ENCODE measurements around the gene BTN1A1. TPM values are rescaled to one million over a fixed set of nuclear protein-coding genes. Genes with fewer than 3 reads are reported as not detected.
A peak's percentile ranks its signal among the peaks of the same experiment; 100 is the strongest.

BTN1A1 gene
- total and polyA plus RNA-seq, 9 of the 15 experiments (the other 6 are each of a cell fraction or from before 2014, with no cell fraction given): 0.01 to 0.15 (median 0.06) TPM; not detected in 4

DNA sequence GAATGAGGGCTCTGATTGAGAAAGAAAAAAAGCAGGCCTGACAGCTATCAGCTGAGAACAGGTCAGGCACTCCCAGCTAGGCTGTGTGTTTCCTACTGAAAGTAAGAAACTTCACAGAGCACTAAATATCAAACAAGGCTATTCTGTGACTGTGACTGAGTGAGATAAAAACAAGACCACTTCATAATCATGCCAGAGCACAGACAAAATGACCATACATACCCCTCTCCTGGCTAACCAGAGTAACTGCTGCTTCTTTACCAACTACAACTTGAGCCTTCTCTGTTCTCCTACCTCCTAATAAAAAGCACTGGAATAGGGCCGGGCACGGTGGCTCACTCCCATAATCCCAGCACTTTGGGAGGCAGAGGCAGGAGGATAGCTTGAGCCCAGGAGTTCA, 6.8 kb upstream of the BTN1A1 start (continued):
- TF ChIP-seq KDM1A (IDR thresholded peaks at IDR 0.05): peak; percentile 59 to 69; a peak in 3 of 4 replicates
- peak in 1 of 2 experiments; percentile 69; a peak in 2 of 4 replicates for TF ChIP-seq TBL1XR1 (IDR thresholded peaks at IDR 0.05; ENCODE audit: low read length in 2 of 2)
- TF ChIP-seq GTF2F1 (IDR thresholded peaks at IDR 0.05; ENCODE audit: low read depth, low read length): 0 out of 2 replicates have a peak, but pooled peaks have one; percentile 32
- peak; percentile 55; the same call in 1 of the 2 replicates for TF ChIP-seq SMARCA4 (IDR thresholded peaks at IDR 0.05)
- peak; percentile 83 for TF ChIP-seq BRD9 (IDR thresholded peaks at IDR 0.05; ENCODE audit: low read depth, partially characterized antibody)
- TF ChIP-seq ZFP36 (IDR thresholded peaks at IDR 0.05; ENCODE audit: low read depth, low read length, partially characterized antibody): peak; percentile 62
- no peak for TF ChIP-seq RBM39 (optimal IDR thresholded peaks at IDR 0.05; ENCODE audit: low read depth, low read length)

DNA sequence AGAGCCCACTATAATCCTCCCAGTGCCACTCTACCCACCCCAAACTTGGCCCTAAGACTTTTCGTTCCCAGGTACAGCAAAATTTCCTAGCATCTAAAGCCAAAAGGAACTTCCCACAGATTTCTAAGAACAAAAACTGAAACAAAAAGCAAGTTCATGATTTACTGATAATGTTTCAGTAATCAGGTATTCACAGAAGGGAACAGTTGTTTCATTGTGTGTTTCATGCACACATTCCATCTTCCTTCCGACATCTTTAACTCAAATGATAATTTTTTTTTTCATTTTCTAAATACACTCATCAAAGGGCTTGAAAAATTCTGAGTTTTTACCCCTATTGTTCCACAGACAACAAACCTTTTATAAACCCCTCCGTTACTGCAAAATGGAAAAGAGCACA, 6.0 kb upstream of the BTN1A1 start:
- no peaks in the 10 kb centered on the region for H3K9me1 ChIP-seq (ENCODE audit: control insufficient read depth, insufficient read depth, low read length)
- ATAC-seq (no peak), FAIRE-seq (peak; percentile 37), DNase-seq (ENCODE audit: extremely low read depth in 1 of 4, low spot score in 3 of 4) (no peak)
- no TSS peak for BruUV-seq (replicated peaks)
- H3K9me3 ChIP-seq (replicated peaks; ENCODE audit: control insufficient read depth, insufficient read depth, low read depth, low read length): no peaks in the 10 kb centered on the region
- H3K27me3 ChIP-seq (ENCODE audit: control insufficient read depth in 2 of 2, insufficient read depth in 2 of 2, low read length in 2 of 2): no peaks in the 10 kb centered on the region
- intact Hi-C loops (cut with micrococcal nuclease) (no loop called here), in situ Hi-C loops (cut with MboI) (no loop called here)
- no peaks in the 10 kb centered on the region for H3K79me2 ChIP-seq (ENCODE audit: control insufficient read depth, insufficient read depth, low read length)
- H3K4me2 ChIP-seq (ENCODE audit: insufficient read depth, low read length): peak overlapping the region; percentile 13; the same call in 1 of the 2 replicates
- ChIA-PET CTCF (ENCODE audit: low intra/inter-chr PET ratio) (no interaction called here), POLR2A (interaction anchor here (1.0 kb wide), 1 partner anchor 25 kb away, joined by 3 read pairs; no protein-coding TSS in a partner anchor)
- no peaks in the 10 kb centered on the region for H4K20me1 ChIP-seq (replicated peaks; ENCODE audit: control insufficient read depth, insufficient read depth, low read length)
- H3K4me1 ChIP-seq (replicated peaks in 1 of 2; ENCODE audit: control insufficient read depth in 2 of 2, insufficient read depth in 2 of 2, low read length in 2 of 2): peaks cover 8 to 40% of the 10 kb centered on the region in 2 experiments
- H3K27ac ChIP-seq (ENCODE audit: extremely low read depth, low read depth, low read length): no peak overlapping the region
- H3K9ac ChIP-seq (ENCODE audit: insufficient read depth in 1 of 2, low read depth in 2 of 2, low read length in 2 of 2): peak overlapping the region in 1 of 2 experiments; percentile 71; a peak in 1 of 4 replicates
- no peak overlapping the region for H3K4me3 ChIP-seq
- 18% methylated on average over 3 of the region's 3 CpGs for WGBS (ENCODE audit: insufficient coverage, low coverage, missing lambda C conversion rate)
- 0 out of 2 replicates have a peak overlapping the region, but pooled peaks have one; percentile 1 for H2AFZ ChIP-seq (ENCODE audit: low read depth, low read length)
- H3K36me3 ChIP-seq (ENCODE audit: control insufficient read depth, insufficient read depth, low read length): no peaks in the 10 kb centered on the region
- no peak for TF ChIP-seq RBM39 (optimal IDR thresholded peaks at IDR 0.05; ENCODE audit: low read depth, low read length)
- no peak for TF ChIP-seq STAT5A (IDR thresholded peaks at IDR 0.05; ENCODE audit: borderline replicate concordance, low read length)
- TF ChIP-seq TCF3 (CRISPR knock-in tag; IDR thresholded peaks at IDR 0.05): peak; percentile 25; the same call in 1 of the 2 replicates
- TF ChIP-seq ARID1B (IDR thresholded peaks at IDR 0.05): peak; percentile 47; the same call in 1 of the 2 replicates
- TF ChIP-seq SOX6 (IDR thresholded peaks at IDR 0.05): peak; percentile 67
- TF ChIP-seq TAL1 (IDR thresholded peaks at IDR 0.05): peak; percentile 39
- TF ChIP-seq TEAD1 (CRISPR knock-in tag; IDR thresholded peaks at IDR 0.05): no peak
- peak; percentile 16; the same call in 1 of the 2 replicates for TF ChIP-seq SMARCA4 (IDR thresholded peaks at IDR 0.05)
- no peak for TF ChIP-seq RBM14 (IDR thresholded peaks at IDR 0.05; ENCODE audit: borderline replicate concordance, insufficient read depth, low read depth, low read length)
- TF ChIP-seq TEAD4 (IDR thresholded peaks at IDR 0.05; ENCODE audit: low read length): peak; percentile 48; the same call in 1 of the 2 replicates
- no peak for TF ChIP-seq TEAD4 (CRISPR knock-in tag; IDR thresholded peaks at IDR 0.05; ENCODE audit: borderline replicate concordance)
- no peak for TF ChIP-seq POLR3G (IDR thresholded peaks at IDR 0.05; ENCODE audit: extremely low read depth, insufficient read length, insufficient replicate concordance)
- 0 out of 2 replicates have a peak, but pooled peaks have one; percentile 17 for TF ChIP-seq EP300 (IDR thresholded peaks at IDR 0.05; ENCODE audit: low read length)
- TF ChIP-seq CBFA2T3 (IDR thresholded peaks at IDR 0.05): peak; percentile 29; the same call in 1 of the 2 replicates
- TF ChIP-seq TGIF2 (CRISPR knock-in tag; IDR thresholded peaks at IDR 0.05): no peak
- TF ChIP-seq, protein P1, sequence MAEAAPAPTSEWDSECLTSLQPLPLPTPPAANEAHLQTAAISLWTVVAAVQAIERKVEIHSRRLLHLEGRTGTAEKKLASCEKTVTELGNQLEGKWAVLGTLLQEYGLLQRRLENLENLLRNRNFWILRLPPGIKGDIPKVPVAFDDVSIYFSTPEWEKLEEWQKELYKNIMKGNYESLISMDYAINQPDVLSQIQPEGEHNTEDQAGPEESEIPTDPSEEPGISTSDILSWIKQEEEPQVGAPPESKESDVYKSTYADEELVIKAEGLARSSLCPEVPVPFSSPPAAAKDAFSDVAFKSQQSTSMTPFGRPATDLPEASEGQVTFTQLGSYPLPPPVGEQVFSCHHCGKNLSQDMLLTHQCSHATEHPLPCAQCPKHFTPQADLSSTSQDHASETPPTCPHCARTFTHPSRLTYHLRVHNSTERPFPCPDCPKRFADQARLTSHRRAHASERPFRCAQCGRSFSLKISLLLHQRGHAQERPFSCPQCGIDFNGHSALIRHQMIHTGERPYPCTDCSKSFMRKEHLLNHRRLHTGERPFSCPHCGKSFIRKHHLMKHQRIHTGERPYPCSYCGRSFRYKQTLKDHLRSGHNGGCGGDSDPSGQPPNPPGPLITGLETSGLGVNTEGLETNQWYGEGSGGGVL (CRISPR knock-in tag; IDR thresholded peaks at IDR 0.05): no peak
- TF ChIP-seq XRCC4 (IDR thresholded peaks at IDR 0.05; ENCODE audit: extremely low read depth, insufficient read depth, insufficient read length): no peak
